Measurements from ENCODE around the gene KIR3DL1.

- TF ChIP-seq CTCF (IDR thresholded peaks at IDR 0.05 in 8 of 11, conservative IDR thresholded peaks at IDR 0.05 in 3 of 11) (no peak), POLR2A (IDR thresholded peaks at IDR 0.05) (no peak)
Measured at GRCh38 chr19:54817670-54818536, 1.6 kb downstream of the KIR3DL1 start.
